Heart right ventricle (tissue), 16 donors: ENCODE data around the gene PTRHD1. TPM values are rescaled to one million over a fixed set of nuclear protein-coding genes. Genes with fewer than 3 reads are reported as not detected.

ENCODE experiments used
- ATAC-seq, 8 donors: fragments of 200-7000 bp; cut with Tn5 transposase; one replicate each; pipeline ENCODE4 v1.9.1; 2020; ENCODE audit warnings: mild to moderate bottlenecking in 8 of 8, moderate library complexity in 8 of 8, moderate number of reproducible peaks in 1 of 8
- DNase-seq, 2 donors: peaks; one replicate each; pipeline ENCODE4 v3.0.0-alpha.2; 2020
- H3K27ac ChIP-seq, 10 donors: fragments of 200-600 bp; sonication (generic) in 2 of 10; one replicate each; pipeline versions ENCODE4 v1.5.0 to v1.8.0; 2020 to 2022; ENCODE audit warnings: mild to moderate bottlenecking in 3 of 10
- H3K27me3 ChIP-seq, 7 donors: fragments of 200-600 bp; one replicate each; pipeline ENCODE4 v1.8.0; 2021 to 2022; ENCODE audit warnings: mild to moderate bottlenecking in 2 of 7
- H3K36me3 ChIP-seq, 9 donors: fragments of 200-600 bp; sonication (generic) in 1 of 9; one replicate each; pipeline versions ENCODE4 v1.5.0 to v1.8.0; 2020 to 2022; ENCODE audit warnings: mild to moderate bottlenecking in 2 of 9
- H3K4me1 ChIP-seq, 9 donors: fragments of 200-600 bp; sonication (generic) in 1 of 9; one replicate each; pipeline versions ENCODE4 v1.5.0 to v1.8.0; 2020 to 2022; ENCODE audit warnings: mild to moderate bottlenecking in 4 of 9
- H3K4me3 ChIP-seq, 10 donors: fragments of 200-600 bp; sonication (generic) in 2 of 10; one replicate each; pipeline versions ENCODE4 v1.5.0 to v1.8.0; 2020 to 2022; ENCODE audit warnings: mild to moderate bottlenecking in 7 of 10, moderate library complexity in 2 of 10
- H3K9me3 ChIP-seq, 11 donors: fragments of 200-600 bp in 10 of 11; sonication (generic) in 2 of 11; one replicate each; pipeline versions ENCODE4 v1.5.0 to v1.8.0; 2013 to 2022; ENCODE audit warnings: mild to moderate bottlenecking in 2 of 11, control low read depth in 1 of 11, moderate library complexity in 1 of 11
- WGBS, 2 donors: extraction: QIAGEN DNeasy Blood & Tissue Kit; methylation state at CpG; one replicate each; pipeline ENCODE4 v1.1.7; 2013; ENCODE audit warnings: inconsistent platforms in 1 of 2; 5-methylcytosine and 5-hydroxymethylcytosine counted together
- intact Hi-C, 10 donors: fragments of 100-400 bp; cut with DNase I; formaldehyde crosslinking; loops; one replicate each; pipeline versions ENCODE4 v1.11.1 to v1.14.2; 2022
- polyA plus RNA-seq, 2 donors: library from polyadenylated mRNA; stranded (reverse); fragments of 200-250 nt; gene quantifications; one replicate each; pipeline ENCODE4 v1.2.3, GENCODE V29; 2013
- total RNA-seq, 10 donors: library from RNA; stranded (reverse); fragmentation: NEBNext Ultra II Directional in 3 of 10; extraction: Animal tissue kit (Norgen Biotek cat#: 25700) in 3 of 10; gene quantifications; one replicate each; pipeline versions ENCODE4 v1.2.1 to v1.2.4, GENCODE V29; 2021 to 2023
- TF ChIP-seq, protein P1 (sequence below), 9 donors: fragments of 200-600 bp; sonication (generic) in 2 of 9; IDR thresholded peaks; one replicate each; pipeline versions ENCODE4 v1.5.0 to v1.8.0; 2021 to 2022; ENCODE audit warnings: antibody characterized with exemption in 9 of 9, mild to moderate bottlenecking in 5 of 9, moderate library complexity in 1 of 9
- donor health status: Arrhythmogenic right ventricular cardiomyopathy.
- donor health status: ischemic (EF 13 %, LVEDD 7.1; RV severe dilation, severe dysfunction).
- donor health status: healthy with polysubstance abuse.
- donor health status: DM: no; HTN: yes; CAD: no.
- donor health status: DM: no; HTN: no; CAD: no.
- donor health status: ischemic (EF 25% LVEDD 6.9; RV normal size, moderate dysfunction).
- donor health status: ischemic (EF 25% LVEDD 5.7; RV mildly dilated, moderate dysfunction).
- donor health status: healthy.
- donor health status: DM: yes; HTN: yes; CAD: no.
- donor health status: Ischemic cardiomyopathy.
- donor health status: ischemic (EF 35%, LVEDD 5.7; RV mildly dilated, moderate dysfunction).
- donor health status: nonischemic (EF 11% LVEDD 7.7; RV severe dilation, severe dysfunction).
- donor health status: DM: yes; HTN: yes; CAD: no.
- donor health status: PGD.
- donor health status: ischemic (EF 29% LVEDD 5.4; RV normal size, mild dysfunction).
- donor health status: nonischemic (EF 23%, LVEDD 6.1; RV moderate dilation, normal function).

The PTRHD1 gene
- total and polyA plus RNA-seq, 12 donors = 19.6 to 38.8 (median 31.4) TPM

- H3K36me3 ChIP-seq = peaks cover 0 to 64% (median 0%) of the 10 kb centered on the region in 9 donors
- no peak overlapping the region for H3K4me3 ChIP-seq
- H3K9me3 ChIP-seq = no peaks in the 10 kb centered on the region
- H3K27ac ChIP-seq = no peak overlapping the region
- intact Hi-C loops = no loop called here
- ATAC-seq (no peak), DNase-seq (no peak)
- WGBS, 2 donors = 73 to 79% methylated on average over 17 of the region's 17 CpGs
- H3K4me1 ChIP-seq = no peaks in the 10 kb centered on the region
- TF ChIP-seq, protein P1, sequence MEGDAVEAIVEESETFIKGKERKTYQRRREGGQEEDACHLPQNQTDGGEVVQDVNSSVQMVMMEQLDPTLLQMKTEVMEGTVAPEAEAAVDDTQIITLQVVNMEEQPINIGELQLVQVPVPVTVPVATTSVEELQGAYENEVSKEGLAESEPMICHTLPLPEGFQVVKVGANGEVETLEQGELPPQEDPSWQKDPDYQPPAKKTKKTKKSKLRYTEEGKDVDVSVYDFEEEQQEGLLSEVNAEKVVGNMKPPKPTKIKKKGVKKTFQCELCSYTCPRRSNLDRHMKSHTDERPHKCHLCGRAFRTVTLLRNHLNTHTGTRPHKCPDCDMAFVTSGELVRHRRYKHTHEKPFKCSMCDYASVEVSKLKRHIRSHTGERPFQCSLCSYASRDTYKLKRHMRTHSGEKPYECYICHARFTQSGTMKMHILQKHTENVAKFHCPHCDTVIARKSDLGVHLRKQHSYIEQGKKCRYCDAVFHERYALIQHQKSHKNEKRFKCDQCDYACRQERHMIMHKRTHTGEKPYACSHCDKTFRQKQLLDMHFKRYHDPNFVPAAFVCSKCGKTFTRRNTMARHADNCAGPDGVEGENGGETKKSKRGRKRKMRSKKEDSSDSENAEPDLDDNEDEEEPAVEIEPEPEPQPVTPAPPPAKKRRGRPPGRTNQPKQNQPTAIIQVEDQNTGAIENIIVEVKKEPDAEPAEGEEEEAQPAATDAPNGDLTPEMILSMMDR (IDR thresholded peaks at IDR 0.05) = no peak
- H3K27me3 ChIP-seq = no peaks in the 10 kb centered on the region
These were observed 47.1 kb upstream of the PTRHD1 start for GRCh38 chr2:24840164-24840869.

- DNase-seq = no peak
- no peak for ATAC-seq
These were observed 46.5 kb upstream of the PTRHD1 start for GRCh38 chr2:24839729-24840128.

GRCh38 chr2:24838541-24838940 is 45.4 kb upstream of the PTRHD1 start:
- Histone ChIP-seq H3K9me3 (no peaks in the 10 kb centered on the region), H3K27me3 (no peaks in the 10 kb centered on the region), H3K27ac (no peak overlapping the region), H3K4me3 (no peak overlapping the region), H3K36me3 (peaks cover 0 to 81% (median 0%) of the 10 kb centered on the region in 9 donors), H3K4me1 (no peaks in the 10 kb centered on the region)
- DNase-seq (no peak), ATAC-seq (no peak)
- intact Hi-C loops = no loop called here
- WGBS, 2 donors = 93 to 94% methylated on average over 18 of the region's 18 CpGs
- TF ChIP-seq, protein P1 (IDR thresholded peaks at IDR 0.05) = no peak

More at GRCh38 chr2:24839729-24840128, 46.5 kb upstream of the PTRHD1 start:
- Histone ChIP-seq H3K4me1 (no peaks in the 10 kb centered on the region), H3K27ac (no peak overlapping the region), H3K27me3 (no peaks in the 10 kb centered on the region), H3K4me3 (no peak overlapping the region), H3K9me3 (no peaks in the 10 kb centered on the region), H3K36me3 (peaks cover 0 to 69% (median 0%) of the 10 kb centered on the region in 9 donors)
- intact Hi-C loops = no loop called here
- TF ChIP-seq, protein P1 (IDR thresholded peaks at IDR 0.05) = no peak
- 95 to 97% methylated on average over 14 to 15 of the region's 15 CpGs for WGBS, 2 donors

DNA sequence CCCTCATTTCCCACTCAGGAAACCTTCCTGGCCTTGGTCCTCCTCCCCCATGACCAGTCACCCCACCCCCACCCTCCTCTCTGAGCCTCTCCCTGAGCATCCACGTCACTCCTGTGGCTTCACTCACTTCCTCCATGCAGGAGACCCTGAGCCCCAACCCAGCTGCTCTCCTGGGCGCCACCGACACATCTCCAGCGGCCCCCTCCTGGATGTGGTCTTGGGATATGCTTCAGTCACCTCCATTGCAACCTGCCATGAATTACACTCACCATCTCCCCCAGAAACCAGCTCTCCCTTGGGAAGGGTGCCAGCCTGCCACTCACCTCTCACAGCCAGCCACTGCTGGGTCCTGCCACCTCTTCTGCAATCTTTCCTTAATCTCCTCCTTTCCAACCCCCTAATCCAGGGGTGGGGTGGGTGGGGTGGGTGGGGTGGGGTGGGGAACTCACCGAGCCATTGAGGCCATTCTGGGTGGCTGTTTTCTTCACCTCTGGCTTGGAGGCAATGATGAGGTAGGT is 44.9 kb upstream of the PTRHD1 start:
- intact Hi-C loops = no loop called here
- ATAC-seq = no peak
- 86 to 92% methylated on average over 5 of the region's 5 CpGs for WGBS, 2 donors
- TF ChIP-seq, protein P1 (IDR thresholded peaks at IDR 0.05) = no peak
- Histone ChIP-seq H3K4me3 (no peak overlapping the region), H3K4me1 (no peaks in the 10 kb centered on the region), H3K27me3 (no peaks in the 10 kb centered on the region), H3K9me3 (no peaks in the 10 kb centered on the region), H3K36me3 (peaks cover 0 to 86% (median 0%) of the 10 kb centered on the region in 9 donors), H3K27ac (no peak overlapping the region)
- DNase-seq = no peak
